Measurements from ENCODE around the gene INSR.

The INSR gene

DNA sequence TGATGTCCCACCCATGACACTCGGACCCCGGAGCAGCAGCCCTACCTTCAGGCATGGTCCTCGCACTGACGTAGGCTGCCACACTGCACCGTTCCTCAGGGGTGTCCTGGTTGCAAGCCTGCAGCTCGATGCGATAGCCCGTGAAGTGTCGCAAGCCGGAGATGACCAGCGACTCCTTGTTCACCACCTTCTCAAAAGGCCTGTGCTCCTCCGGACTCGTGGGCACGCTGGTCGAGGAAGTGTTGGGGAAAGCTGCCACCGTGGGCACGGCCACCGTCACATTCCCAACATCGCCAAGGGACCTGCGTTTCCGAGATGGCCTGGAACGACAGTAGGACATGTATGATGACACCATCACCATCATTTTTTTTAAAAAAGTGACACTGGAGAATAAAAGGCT is 151.4 kb downstream of the INSR start:
- DNase-seq (ENCODE audit: low read depth, low spot score), result no peak

DNA sequence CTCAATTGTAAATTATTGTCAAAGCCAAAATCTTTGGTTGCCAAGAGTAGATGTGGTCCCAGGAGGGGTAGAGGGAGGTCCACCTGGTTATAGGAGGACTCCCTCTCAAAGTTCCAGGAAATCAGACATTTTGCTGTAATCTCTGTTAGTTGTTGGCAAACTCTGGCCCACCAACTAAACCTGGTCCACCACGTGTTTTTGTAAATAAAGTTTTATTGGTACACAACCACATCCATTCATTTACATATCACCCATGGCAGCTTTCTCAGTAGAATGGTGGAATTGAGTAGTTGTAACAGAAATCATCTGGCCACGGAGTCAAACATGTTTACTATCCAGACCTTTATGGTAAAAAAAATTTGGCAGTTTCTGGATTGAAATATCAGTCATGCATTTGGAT is 154.1 kb downstream of the INSR start:
- DNase-seq (ENCODE audit: low read depth, low spot score), result no peak

DNA sequence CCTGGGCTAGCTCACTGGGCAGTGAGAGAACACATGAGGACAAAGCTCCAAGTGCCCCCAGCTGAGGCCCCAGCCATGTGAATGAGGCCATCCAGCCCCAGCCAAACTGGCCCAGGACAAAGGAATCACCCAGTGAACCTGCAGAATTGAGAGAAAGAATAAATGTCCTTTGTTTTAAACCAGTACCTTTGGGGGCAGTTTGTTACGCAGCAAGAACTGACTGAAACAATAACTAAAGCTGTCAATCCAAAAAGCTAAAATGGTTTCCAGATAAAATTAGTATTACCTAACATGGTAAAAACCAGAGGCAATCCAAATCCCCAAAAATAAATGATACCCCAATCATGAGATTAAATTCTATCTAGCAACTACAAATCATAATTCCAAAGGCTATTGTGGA is 155.1 kb downstream of the INSR start:
- DNase-seq (ENCODE audit: low read depth, low spot score), result no peak

DNA sequence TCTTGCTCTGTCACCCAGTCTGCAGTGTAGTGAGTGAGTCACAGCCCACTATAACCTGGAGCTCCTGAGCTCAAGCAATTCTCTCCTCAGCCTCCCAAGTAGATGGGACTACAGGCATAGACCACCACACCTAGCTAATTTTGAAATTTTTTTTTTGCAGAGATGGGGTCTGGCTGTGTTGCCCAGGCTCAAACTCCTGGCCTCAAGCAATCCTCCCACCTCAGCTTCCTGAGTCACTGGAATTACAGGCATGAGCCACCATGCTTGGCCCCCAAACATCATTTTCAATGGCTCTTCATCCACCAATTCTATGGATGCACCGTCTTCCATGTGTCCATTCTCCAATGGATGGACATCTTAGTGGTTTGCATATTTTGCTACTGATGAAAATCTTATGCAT is 155.8 kb downstream of the INSR start:
- no peak for DNase-seq (ENCODE audit: low read depth, low spot score)

DNA sequence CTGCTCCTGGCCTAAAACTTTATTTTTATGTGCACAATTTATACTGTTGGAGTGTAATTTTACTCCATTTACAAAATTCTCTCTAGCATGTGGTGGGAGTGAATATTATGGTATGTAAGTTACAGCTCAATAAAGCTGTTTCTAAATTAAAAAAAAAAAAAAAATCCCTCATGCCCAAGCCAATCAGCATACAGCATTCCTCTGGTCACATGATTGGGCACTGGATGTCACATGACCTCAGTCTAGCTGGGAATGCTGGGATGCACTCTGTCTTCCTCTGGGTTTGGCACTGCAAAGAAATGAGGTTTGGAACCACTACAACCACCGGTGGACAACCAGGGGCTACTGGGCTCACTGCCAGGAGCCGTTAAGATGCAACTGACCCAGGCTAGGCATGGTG is 157.1 kb downstream of the INSR start:
- no peak for DNase-seq (ENCODE audit: low read depth, low spot score)

DNA sequence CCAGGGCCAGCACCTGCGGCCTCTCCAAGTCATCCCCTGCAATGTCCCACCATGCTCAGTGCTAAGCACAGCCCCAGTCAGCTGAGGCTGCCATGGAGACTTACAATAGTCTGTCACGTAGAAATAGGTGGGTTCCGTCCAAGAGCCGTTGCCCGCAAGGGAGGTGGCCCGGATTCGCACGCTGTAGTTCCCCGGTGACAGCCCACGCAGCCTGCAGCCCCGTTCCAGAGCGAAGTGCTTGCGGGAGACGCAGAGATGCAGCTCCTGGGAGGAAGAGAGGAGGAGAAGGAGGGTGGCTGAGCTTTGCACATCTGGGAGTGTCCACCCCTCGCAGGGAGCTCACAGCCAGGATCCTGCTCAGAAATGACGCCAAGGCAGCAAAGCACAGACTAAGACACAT is 162.2 kb downstream of the INSR start:
- DNase-seq (ENCODE audit: low read depth, low spot score), result no peak

DNA sequence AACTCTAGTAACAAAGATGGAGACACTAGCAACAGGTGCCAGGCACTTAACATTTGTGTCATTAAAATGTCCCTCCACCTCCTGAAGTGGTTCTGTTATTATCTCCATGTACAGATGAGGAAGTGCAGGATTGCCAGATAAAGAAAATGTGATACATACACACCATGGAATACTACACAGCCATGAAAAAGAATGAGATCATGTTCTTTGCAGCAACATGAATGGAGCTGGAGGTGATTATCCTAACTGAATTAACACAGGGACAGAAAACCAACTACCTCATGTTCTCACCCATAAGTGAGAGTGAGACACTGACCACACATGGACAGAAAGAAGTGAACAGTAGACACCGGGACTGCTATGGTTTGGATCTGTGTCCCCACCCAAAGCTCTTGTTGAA is 164.2 kb downstream of the INSR start:
- no peak for DNase-seq (ENCODE audit: low read depth, low spot score)

DNA sequence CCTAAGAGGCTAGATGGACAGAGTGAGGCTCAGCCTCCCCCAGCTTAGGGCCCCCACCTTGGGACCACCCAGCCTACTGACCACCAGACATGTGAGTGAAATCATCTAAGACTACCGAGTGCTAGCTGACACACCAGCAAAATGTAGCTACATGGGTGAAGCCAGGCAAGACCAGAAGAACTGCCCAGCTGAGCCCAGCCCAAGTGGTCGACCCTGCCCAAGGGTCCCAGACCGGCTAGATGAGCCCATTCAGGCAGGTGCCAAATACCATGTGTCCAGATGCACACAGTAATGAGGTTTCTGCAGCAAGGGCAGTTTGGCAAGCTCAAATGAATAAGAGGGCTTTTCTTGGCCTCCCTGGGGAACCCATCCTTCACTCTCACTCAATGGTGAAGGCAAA is 168.1 kb downstream of the INSR start:
- no peak for DNase-seq (ENCODE audit: low read depth, low spot score)

DNA sequence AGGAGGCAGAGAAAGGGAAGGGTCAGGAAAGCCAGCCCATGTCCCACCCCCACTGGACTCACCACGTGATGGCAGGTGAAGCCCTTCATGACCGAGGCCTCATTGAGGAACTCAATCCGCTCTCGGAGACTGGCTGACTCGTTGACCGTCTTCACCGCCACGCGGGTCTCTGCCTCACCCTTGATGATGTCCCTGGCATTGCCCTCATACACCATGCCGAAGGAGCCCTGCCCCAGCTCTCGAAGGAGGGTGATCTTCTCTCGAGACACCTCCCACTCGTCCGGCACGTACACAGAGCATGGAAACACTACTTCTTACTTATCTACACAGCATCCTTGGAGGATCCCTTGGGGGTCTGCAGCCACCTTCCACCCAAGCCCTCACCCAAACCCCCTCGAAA is 169.0 kb downstream of the INSR start:
- DNase-seq (ENCODE audit: low read depth, low spot score), result no peak

DNA sequence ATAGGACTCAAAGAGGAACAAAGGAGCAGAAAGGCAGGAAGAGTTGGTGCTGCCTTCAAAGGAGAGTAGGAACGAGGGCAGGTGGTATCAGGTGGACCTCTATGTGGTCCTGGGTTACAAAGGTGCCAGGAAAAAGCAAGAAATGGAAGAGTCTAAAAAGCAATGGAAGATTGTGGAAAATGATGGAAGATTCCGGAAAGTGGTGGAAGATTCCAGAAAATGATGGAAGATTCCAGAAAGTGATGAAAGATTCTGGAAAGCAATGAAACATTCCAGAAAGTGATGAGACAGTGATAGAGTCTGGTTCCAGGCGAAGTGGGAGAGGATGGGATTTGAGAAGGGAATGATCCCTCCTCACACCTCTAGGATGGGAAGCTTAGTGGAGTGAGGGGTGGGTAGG is 169.4 kb downstream of the INSR start:
- no peak for DNase-seq (ENCODE audit: low read depth, low spot score)

DNA sequence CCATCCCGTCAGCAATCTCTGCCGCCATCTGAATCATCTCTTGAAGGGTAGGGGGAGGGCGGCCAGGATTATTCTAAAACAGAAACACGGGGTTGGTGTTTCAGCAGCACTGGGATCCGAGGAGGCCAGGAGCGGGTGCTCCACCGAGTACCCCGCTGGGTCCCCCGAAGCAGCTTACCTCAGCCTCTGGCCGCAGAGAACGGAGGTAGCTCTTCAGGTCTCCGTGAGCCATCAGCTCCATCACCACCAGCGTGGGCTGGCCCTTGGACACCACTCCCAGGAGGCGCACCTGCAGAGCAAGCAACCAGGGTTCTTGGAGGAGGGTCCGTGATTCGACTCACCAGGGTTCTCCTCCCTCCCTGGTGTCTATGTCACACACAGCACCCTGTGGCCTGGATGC is 171.5 kb downstream of the INSR start:
- no peak for DNase-seq (ENCODE audit: low read depth, low spot score)

DNA sequence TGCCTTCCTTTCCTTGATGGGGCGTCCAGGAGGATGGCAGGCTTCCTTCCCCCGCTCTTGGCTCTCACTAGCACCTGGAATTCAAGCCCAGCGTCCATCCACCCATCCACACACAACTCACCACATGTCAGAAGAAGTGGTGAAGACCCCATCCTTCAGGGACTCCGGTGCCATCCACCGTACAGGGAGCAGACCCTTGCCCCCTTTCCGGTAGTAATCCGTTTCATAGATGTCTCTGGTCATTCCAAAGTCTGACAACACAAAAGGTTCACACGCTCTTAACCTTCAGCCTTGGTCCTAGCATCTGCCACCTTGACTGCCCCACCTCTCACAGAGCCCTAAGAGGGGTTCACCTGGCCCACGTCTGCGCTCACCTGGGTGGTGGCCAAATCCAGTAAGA is 173.7 kb downstream of the INSR start:
- no peak for DNase-seq (ENCODE audit: low read depth, low spot score)

DNA sequence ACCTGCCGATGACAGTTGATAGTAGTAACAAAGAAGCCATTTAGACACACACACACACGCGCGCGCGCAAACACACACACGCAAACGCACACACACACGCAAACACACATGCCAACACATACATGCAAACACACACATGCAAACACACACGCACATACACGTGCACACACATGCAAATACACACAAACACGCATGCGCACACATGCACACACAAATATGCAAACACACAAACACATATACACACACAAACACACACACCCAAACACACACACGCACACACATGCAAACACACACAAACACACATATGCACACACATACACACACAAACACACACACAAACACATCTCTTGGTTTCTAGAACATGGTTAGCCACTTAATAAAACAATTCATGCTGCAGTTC is 174.6 kb downstream of the INSR start:
- no peak for DNase-seq (ENCODE audit: low read depth, low spot score)

DNA sequence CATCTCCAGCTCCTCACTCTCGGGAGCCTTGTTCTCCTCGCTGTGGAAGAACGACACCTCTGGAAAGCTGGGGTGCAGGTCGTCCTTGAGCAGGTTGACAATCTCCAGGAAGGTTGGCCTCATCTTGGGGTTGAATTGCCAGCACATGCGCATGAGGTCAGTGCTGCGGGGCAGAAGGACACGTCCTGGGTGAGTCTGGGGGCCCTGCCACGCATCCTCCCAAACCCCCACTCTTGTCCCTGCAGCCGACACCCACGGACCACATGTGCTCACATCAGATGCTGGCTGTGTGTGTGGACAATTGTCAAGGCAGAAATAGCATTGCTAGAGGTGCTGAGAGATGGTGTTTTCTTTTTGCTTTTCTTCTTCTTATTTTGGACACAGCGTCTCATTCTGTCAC is 177.0 kb downstream of the INSR start:
- DNase-seq (ENCODE audit: low read depth, low spot score), result no peak

DNA sequence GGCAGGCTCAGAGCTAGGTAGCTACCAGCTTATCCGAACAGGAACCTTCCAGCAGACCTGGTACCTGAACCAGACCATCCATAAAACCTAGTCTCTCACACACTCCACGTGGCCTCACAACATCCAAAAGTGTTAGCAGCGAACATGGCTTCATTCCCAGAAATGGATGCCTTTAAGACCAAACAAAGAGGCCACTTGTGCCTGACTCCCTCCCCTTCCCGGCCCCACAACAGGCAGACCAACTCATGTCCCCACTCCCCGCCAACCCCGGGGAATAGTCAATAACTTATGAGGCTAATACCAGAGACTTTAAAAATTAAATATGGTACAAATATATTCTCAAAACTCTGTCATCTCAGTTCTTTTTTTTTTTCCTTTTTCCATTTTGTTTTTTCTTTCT is 178.5 kb downstream of the INSR start:
- DNase-seq (ENCODE audit: low read depth, low spot score), result no peak

DNA sequence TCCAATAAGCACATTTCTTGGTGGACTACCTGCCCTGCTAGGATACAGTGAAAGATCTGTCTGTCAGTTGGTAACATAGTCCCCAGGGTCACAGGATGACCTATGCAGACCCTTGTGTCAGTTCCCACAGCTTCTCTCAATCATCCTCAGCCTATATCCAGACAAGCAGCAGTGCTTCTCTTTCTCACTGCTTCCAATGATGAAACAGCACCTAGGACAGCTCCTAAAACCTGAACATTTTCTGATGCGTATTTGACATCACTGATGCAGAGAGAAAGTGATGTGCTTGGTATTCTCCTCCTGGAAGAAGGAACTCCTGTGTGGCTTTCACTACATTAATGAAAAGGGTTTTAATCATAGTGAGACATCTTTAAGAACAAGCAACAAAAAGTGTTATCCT is 181.0 kb downstream of the INSR start:
- no peak for DNase-seq (ENCODE audit: low read depth, low spot score)

DNA sequence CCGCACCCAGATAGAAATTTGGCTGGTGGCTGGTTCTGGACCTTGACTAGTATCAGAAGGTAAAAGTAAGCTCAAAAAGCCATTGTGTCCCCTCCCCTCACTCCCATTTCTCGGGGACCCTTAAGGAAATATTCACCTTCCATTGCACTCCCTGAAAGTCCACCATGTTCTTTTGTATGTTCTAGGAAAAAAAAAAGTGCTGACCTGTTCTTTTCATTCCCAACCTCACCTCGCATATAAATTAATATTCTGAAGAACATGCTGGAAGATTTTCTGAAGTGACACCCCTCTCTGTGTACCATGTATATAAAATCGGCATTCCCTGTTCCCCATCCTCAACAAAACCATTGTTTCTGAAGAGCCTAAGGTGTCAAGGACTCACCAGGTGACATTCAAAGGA is 181.5 kb downstream of the INSR start:
- no peak for DNase-seq (ENCODE audit: low read depth, low spot score)

DNA sequence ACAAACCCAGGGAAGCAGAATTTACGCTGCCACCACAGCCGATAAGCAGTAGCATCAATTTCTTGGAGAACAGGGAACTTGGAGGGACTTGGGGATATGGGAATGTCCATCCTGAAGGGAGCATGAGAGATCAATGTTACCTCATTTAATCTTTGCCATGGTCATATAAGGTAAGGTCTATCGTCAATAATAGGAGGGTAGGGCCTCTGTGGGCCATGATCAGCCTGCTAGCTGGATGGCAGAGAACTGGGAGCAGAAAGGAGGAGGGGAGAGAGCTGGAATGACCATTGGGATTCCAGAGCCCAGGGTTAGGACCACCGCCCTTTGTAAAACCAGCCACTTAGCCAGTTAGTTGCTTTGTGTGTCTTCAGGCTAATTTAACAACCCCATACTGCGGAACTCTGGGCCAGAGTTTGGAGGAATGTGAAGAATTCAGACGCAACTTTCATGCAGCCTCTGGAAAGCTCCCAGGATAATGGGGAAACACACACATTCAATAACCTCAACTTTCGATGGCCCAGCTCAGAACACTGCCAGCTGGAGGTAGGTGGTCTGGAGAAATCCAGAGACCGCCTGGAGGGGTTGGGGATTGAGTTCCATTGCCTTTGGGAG is 184.4 kb downstream of the INSR start:
- DNase-seq (ENCODE audit: low read depth, low spot score), result peak; percentile 95

DNA sequence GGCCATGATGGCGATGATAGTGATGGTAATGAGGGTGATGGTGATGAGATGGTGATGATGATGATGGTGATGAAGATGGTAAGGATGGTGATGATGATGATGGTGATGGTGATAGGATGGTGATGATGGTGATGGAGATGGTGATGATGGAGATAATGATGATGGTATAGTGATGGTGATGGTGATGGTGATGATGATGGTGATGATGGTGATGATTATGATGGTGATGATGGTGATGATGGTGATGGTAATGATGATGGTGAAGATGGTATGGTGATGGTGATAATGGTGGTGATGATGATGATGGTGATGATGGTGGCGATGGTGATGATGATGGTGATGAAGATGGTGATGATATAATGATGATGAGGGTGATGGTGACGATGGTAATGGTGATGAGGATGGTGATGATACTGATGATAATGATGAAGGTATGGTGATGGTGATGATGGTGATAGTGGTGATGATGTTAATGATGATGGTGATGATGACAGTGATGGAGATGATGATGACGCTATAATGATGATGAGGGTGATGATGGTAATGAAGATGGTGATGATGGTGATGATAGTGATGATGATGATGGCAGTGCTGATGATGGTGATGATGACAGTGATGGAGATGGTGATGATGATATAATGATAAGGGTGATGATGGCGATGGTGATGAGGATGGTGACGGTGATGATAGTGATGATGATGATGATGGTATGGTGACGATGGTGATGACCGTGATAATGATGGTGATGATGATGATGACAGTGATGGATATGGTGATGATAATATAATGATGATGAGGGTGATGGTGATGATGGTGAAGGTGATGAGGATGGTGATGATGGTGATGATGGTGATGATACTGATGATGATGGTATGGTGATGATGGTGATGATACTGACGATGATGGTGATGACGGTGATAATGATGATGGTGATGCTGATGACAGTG is 187.2 kb downstream of the INSR start:
- no peak for DNase-seq (ENCODE audit: low read depth, low spot score)

DNA sequence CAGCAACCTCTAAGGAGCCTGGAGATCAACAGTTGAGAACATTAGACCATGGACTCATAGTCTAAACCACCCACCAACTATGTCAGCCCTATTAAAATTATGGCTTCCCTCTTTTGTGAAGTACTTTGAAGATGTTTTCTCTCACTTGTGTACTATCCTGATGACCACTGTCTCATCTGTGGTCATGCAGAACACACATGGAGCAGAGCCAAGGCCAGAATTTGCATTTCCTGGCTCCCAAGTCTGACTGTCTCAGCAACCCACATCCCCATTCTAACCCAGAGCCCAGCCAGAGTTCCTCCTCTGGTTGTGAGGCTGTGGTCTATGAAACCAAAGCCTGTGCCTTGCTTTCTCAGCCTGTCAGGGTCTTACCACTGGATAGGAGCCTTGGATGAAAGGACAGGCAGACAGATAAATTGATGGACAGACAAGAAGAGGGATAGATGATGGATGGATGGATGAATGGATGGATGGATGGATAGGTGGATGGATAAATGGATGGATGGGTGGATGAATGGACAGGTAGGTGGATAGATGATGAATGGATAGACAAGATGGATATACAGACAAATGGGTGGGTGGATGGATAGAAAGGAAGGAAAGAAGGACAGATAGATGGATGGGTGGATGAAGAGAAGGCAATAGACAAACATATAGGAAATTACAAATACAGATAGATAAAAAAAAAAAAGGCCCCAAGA is 189.3 kb downstream of the INSR start:
- DNase-seq (ENCODE audit: low read depth, low spot score), result no peak

DNA sequence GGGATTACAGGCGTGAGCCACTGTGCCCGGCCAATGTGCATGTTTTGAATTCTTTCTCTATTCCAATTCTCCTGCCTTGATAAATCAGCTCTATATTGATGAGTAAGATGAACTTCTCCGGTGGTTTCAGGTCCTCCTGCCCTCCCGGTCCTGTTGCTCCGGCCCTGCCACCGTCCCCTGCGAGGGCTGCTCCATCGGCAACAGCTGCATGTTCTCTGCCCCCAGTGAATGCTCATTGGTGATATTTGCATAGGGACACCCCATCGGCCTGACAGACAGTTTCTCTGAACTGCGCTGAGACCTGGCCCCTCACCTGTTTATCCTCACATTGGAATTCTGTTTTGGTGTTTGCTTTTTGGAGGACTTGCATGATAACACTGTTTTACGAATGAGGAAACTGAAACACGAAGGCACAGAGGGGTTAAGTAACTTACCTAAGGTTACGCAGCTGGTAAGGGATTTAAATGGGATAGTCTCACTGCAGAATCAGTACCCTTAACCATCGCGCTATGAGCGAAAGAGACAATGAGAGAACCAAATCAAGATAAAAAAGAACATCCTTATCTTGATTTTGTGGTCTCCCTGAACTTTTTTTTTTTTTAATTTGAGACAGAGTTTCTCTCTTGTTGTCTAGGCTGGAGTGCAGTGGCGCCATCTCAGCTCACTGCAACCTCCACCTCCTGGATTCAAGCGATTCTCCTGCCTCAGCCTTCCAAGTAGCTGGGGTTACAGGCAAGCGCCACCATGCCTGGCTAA is 192.5 kb downstream of the INSR start:
- no peak for DNase-seq (ENCODE audit: low read depth, low spot score)

DNA sequence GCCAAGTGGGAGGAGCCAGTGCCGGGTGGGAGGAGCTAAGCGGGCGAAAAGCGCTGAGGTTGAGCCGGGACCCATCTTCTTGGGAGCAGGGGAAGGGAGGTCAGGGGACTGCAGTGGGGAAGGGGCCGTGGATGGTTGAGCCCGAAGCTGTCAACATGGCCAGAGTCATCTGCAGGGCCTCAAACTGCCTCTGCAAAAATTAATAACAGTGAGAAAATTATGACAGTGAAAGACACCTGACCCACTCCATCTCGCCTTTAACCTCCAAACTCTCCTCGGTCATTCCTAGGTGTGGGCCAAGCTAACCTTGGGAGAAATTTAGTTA is 194.7 kb downstream of the INSR start:
- peak; percentile 86 for DNase-seq (ENCODE audit: low read depth, low spot score)

All from ELF-1 (cell line).